Right lobe of liver (tissue), 4 donors: ENCODE results near the gene CALHM1.
"Not testable (repeated sequence)": the region's sequence is repeated elsewhere in the genome, so short reads cannot be mapped to it uniquely, and the experiment has no call there.

Experiments used
- CTCF ChIP-seq, 4 donors: fragments of 200-600 bp in 3 of 4; fragments of 450-650 bp in 1 of 4; IDR thresholded peaks; one replicate each; pipeline versions ENCODE4 v1.5.1 to v1.8.0; 2016 to 2022; ENCODE audit warnings: antibody characterized with exemption in 4 of 4, mild to moderate bottlenecking in 2 of 4
- POLR2A ChIP-seq: fragments of 450-650 bp; IDR thresholded peaks from one replicate; pipeline ENCODE4 v1.6.1; 2017; ENCODE audit warnings: antibody characterized with exemption, mild to moderate bottlenecking
- donor health status: DM: no; HTN: no; CAD: no.
- donor health status: DM: no; HTN: no; CAD: no.
- donor health status: DM: no; HTN: yes; CAD: no.

GRCh38 chr10:103486635-103487409 is 28.1 kb upstream of the CALHM1 start:
- not testable (repeated sequence) for TF ChIP-seq CTCF (IDR thresholded peaks at IDR 0.05); POLR2A
